HepG2 (cell line): ENCODE data around the gene KRTAP10-4. TPM values are rescaled to one million over a fixed set of nuclear protein-coding genes. Genes with fewer than 3 reads are reported as not detected.

ENCODE experiments used
- ARID4A ChIP-seq: sonication (generic); formaldehyde crosslinking; IDR thresholded peaks from 2 replicates; pipeline ENCODE4 v1.5.0; 2020; ENCODE audit warnings: mild to moderate bottlenecking, missing genetic modification reagents, borderline replicate concordance
- CEBPB ChIP-seq: IDR thresholded peaks from 2 replicates; pipeline ENCODE4 v1.6.1; 2011; ENCODE audit warnings: low read depth, low read length, improper control_type of control experiment, borderline replicate concordance
- MXD1 ChIP-seq: sonication (generic); formaldehyde crosslinking; IDR thresholded peaks from 2 replicates; pipeline ENCODE4 v1.4.0; 2020; ENCODE audit warnings: mild to moderate bottlenecking, missing genetic modification reagents
- PHB2 ChIP-seq: fragments of 450-650 bp; IDR thresholded peaks from 2 replicates; pipeline ENCODE4 v1.6.1; 2018; ENCODE audit not compliant: partially characterized antibody
- RFXANK ChIP-seq: IDR thresholded peaks from 2 replicates; pipeline ENCODE4 v1.6.1; 2016
- SMAD3 ChIP-seq: sonication (generic); formaldehyde crosslinking; IDR thresholded peaks from 2 replicates; pipeline ENCODE4 v1.4.0; 2020; ENCODE audit warnings: missing genetic modification reagents
- SNAI1 ChIP-seq: sonication (generic); formaldehyde crosslinking; IDR thresholded peaks from 2 replicates; pipeline ENCODE4 v1.5.0; 2020; ENCODE audit warnings: mild to moderate bottlenecking, missing genetic modification reagents, borderline replicate concordance
- SNAPC4 ChIP-seq: sonication (generic); formaldehyde crosslinking; IDR thresholded peaks from 2 replicates; pipeline ENCODE4 v1.4.0; 2020; ENCODE audit warnings: mild to moderate bottlenecking, missing genetic modification reagents
- SPEN ChIP-seq: sonication (generic); formaldehyde crosslinking; IDR thresholded peaks from 2 replicates; pipeline ENCODE4 v1.5.1; 2020; ENCODE audit warnings: low read depth, mild to moderate bottlenecking, missing genetic modification reagents
- TEAD2 ChIP-seq: sonication (generic); formaldehyde crosslinking; IDR thresholded peaks from 2 replicates; pipeline ENCODE4 v1.9.0; 2021; ENCODE audit warnings: missing genetic modification reagents
- ZNF256 ChIP-seq: sonication (generic); formaldehyde crosslinking; conservative IDR thresholded peaks from 2 replicates; pipeline ENCODE4 v1.4.0; 2020; ENCODE audit warnings: missing genetic modification reagents
- ZNF441 ChIP-seq: sonication (generic); formaldehyde crosslinking; IDR thresholded peaks from 2 replicates; pipeline ENCODE4 v1.7.0; 2021; ENCODE audit warnings: missing genetic modification reagents, borderline replicate concordance
- polyA plus RNA-seq, 8 experiments: library from polyadenylated mRNA; depleted of rRNA in 3 of 8; stranded (reverse) in 7 of 8; unstranded in 1 of 8; fragments of >200 nt; fragmentation: Illumina TruSeq in 4 of 8; extraction: Trizol in 4 of 8; gene quantifications; 2 replicates each; pipeline versions ENCODE4 v1.2.1 to v1.2.3, GENCODE V29; 2011 to 2016; ENCODE audit warnings: low read depth in 4 of 8, missing spikeins in 1 of 8, mixed read lengths in 1 of 8; ENCODE audit not compliant: insufficient read depth in 1 of 8
- total RNA-seq, 5 experiments: library from RNA; depleted of rRNA; stranded (reverse); fragments of >200 nt; fragmentation: Illumina TruSeq; extraction: Trizol; gene quantifications; 2 replicates each; pipeline ENCODE4 v1.2.3, GENCODE V29; 2016; ENCODE audit warnings: low read depth in 1 of 5
- TF ChIP-seq, protein P1 (sequence below): sonication (generic); formaldehyde crosslinking; conservative IDR thresholded peaks from 2 replicates; pipeline ENCODE4 v1.8.0; 2022; ENCODE audit warnings: mild to moderate bottlenecking, moderate library complexity, missing genetic modification reagents
- TF ChIP-seq, protein P2 (sequence below): sonication (generic); formaldehyde crosslinking; IDR thresholded peaks from 2 replicates; pipeline ENCODE4 v1.4.0; 2020; ENCODE audit warnings: missing genetic modification reagents

Gene KRTAP10-4
- total and polyA plus RNA-seq, 2 of the 13 experiments (the other 11 are each of a cell fraction or from before 2014, with no cell fraction given): not detected

- TF ChIP-seq ARID4A (peak; percentile 65; the same call in 1 of the 2 replicates), ZNF256 (CRISPR knock-in tag) (no peak), SNAI1 (CRISPR knock-in tag) (no peak), MXD1 (CRISPR knock-in tag) (no peak), RFXANK (CRISPR knock-in tag) (no peak), TEAD2 (CRISPR knock-in tag) (no peak), SMAD3 (no peak), ZNF441 (0 out of 2 replicates have a peak, but pooled peaks have one; percentile 40), CEBPB (no peak), SNAPC4 (CRISPR knock-in tag) (peak; percentile 34; the same call in 1 of the 2 replicates), PHB2 (no peak), SPEN (CRISPR knock-in tag) (peak; percentile 84)
- TF ChIP-seq, protein P1, sequence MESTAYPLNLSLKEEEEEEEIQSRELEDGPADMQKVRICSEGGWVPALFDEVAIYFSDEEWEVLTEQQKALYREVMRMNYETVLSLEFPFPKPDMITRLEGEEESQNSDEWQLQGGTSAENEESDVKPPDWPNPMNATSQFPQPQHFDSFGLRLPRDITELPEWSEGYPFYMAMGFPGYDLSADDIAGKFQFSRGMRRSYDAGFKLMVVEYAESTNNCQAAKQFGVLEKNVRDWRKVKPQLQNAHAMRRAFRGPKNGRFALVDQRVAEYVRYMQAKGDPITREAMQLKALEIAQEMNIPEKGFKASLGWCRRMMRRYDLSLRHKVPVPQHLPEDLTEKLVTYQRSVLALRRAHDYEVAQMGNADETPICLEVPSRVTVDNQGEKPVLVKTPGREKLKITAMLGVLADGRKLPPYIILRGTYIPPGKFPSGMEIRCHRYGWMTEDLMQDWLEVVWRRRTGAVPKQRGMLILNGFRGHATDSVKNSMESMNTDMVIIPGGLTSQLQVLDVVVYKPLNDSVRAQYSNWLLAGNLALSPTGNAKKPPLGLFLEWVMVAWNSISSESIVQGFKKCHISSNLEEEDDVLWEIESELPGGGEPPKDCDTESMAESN (CRISPR knock-in tag): no peak
- TF ChIP-seq, protein P2, sequence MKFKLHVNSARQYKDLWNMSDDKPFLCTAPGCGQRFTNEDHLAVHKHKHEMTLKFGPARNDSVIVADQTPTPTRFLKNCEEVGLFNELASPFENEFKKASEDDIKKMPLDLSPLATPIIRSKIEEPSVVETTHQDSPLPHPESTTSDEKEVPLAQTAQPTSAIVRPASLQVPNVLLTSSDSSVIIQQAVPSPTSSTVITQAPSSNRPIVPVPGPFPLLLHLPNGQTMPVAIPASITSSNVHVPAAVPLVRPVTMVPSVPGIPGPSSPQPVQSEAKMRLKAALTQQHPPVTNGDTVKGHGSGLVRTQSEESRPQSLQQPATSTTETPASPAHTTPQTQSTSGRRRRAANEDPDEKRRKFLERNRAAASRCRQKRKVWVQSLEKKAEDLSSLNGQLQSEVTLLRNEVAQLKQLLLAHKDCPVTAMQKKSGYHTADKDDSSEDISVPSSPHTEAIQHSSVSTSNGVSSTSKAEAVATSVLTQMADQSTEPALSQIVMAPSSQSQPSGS (CRISPR knock-in tag): peak; percentile 64; the same call in 1 of the 2 replicates
These were observed 20.3 kb downstream of the KRTAP10-4 start (continued) for GRCh38 chr21:44593598-44594405.
